IPS-20b (cell line): Measurements from ENCODE around the gene S100Z.
"Not testable (repeated sequence)": the region's sequence is repeated elsewhere in the genome, so short reads cannot be mapped to it uniquely, and the experiment has no call there.

ENCODE experiments used
- H3K27ac ChIP-seq: one replicate; pipeline ENCODE4 v1.5.1; 2013; ENCODE audit warnings: low read length
- H3K27me3 ChIP-seq: 2 replicates; pipeline ENCODE4 v1.6.1; 2013; ENCODE audit warnings: mild to moderate bottlenecking, low read length, inconsistent platforms; ENCODE audit not compliant: insufficient read depth
- H3K36me3 ChIP-seq: 2 replicates; pipeline ENCODE4 v1.6.1; 2013; ENCODE audit warnings: low read depth, mild to moderate bottlenecking, inconsistent platforms, low read length, moderate library complexity; ENCODE audit not compliant: insufficient read depth
- H3K4me1 ChIP-seq: 2 replicates; pipeline ENCODE4 v1.6.1; 2013; ENCODE audit warnings: mild to moderate bottlenecking, control low read depth, inconsistent platforms, low read length, moderate library complexity; ENCODE audit not compliant: insufficient read depth
- H3K4me3 ChIP-seq: 2 replicates; pipeline ENCODE4 v1.5.1; 2013; ENCODE audit warnings: mild to moderate bottlenecking, low read length, inconsistent platforms
- H3K9ac ChIP-seq: 2 replicates; pipeline ENCODE4 v1.6.1; 2013; ENCODE audit warnings: low read depth, mild to moderate bottlenecking, inconsistent platforms, low read length, moderate library complexity
- H3K9me3 ChIP-seq: 2 replicates; pipeline ENCODE4 v1.6.1; 2013; ENCODE audit warnings: mild to moderate bottlenecking, low read depth, low read length, inconsistent platforms; ENCODE audit not compliant: insufficient read depth

S100Z gene

GRCh38 chr5:76855961-76856360, 6.1 kb downstream of the S100Z start:
- Histone ChIP-seq H3K4me1 (peaks cover 2% of the 10 kb centered on the region; the same call in 1 of the 2 replicates), H3K4me3 (no peak overlapping the region), H3K27ac (no peak overlapping the region), H3K36me3 (no peaks in the 10 kb centered on the region), H3K9ac (no peak overlapping the region), H3K27me3 (no peaks in the 10 kb centered on the region), H3K9me3 (peaks cover 9% of the 10 kb centered on the region)

DNA sequence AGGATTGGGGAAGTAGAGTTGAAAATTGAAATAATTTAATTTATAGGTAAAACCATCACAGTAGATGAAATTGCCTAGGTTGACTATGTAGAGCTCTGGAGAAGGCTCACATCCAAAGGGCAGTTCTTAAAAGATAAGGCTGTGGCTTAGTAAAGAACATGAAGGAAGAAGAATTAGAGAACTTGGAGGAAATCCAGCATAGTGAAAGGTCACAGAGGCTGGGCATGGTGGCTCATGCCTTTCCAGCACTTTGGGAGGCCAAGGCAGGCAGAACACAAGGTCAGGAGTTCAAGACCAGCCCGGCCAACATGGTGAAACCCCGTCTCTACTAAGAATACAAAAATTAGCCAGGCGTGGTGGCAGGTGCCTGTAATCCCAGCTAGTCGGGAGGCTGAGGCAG, 7.0 kb downstream of the S100Z start:
- not testable (repeated sequence) for H3K9ac ChIP-seq, H3K27me3 ChIP-seq, H3K9me3 ChIP-seq, H3K4me1 ChIP-seq, H3K4me3 ChIP-seq, H3K36me3 ChIP-seq, H3K27ac ChIP-seq

DNA sequence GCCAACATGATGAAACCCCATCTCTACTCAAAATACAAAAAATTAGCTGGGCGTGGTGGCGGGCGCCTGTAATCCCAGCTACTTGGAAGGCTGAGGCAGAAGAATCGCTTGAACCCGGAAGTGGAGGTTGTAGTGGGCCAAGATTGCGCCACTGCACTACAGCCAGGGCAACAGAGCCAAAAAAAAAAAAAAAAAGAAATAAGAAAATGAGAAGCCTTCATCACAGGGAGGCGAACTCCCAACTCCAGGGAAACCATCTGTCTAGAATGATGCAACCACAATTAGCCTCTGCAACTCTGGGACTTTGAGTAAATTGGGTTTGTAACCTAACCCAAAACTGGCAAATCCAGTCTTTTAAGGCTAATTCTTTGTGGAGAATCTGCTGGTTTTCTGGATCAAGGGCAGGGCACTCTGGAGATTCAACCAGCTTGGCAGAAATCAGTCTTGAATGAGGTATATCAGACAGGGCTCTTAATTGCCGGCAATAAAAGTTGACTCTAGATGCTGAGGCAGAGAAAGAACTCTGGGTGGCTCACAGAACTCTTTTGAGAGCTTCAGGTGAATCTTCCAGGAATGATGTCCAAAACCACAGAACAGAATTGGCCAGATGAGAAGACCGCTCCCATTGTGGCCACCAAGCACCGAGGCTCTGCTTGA, 9.9 kb downstream of the S100Z start:
- H3K9me3 ChIP-seq: peaks cover 6% of the 10 kb centered on the region
- no peaks in the 10 kb centered on the region for H3K36me3 ChIP-seq
- no peaks in the 10 kb centered on the region for H3K27me3 ChIP-seq
- H3K4me1 ChIP-seq: peaks cover 3% of the 10 kb centered on the region; the same call in 1 of the 2 replicates
- H3K4me3 ChIP-seq: no peak overlapping the region
- H3K9ac ChIP-seq: no peak overlapping the region
- no peak overlapping the region for H3K27ac ChIP-seq

DNA sequence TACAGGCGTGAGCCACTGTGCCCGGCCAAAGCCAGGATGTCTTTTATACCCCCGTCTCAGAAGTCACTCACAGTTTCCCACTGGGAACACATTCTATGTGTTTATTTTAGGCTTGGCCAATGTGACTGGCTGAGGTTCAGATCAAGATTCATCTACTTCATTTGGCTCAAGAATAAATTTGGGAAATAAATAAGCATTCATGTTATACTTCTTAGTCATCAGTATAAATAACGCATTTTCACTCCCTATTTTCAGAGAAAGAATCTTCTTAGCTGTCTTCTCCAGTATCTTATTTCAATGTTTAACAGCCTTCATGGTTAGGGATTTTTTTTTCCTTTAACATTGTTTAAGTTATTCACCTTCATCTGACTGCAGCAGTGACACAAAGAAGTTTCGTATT, 11.8 kb downstream of the S100Z start:
- Histone ChIP-seq H3K27ac (no peak overlapping the region), H3K27me3 (no peaks in the 10 kb centered on the region), H3K4me1 (peaks cover 3% of the 10 kb centered on the region; the same call in 1 of the 2 replicates), H3K36me3 (no peaks in the 10 kb centered on the region), H3K9me3 (no peaks in the 10 kb centered on the region), H3K9ac (no peak overlapping the region), H3K4me3 (no peak overlapping the region)

- Histone ChIP-seq H3K4me3 (no peak overlapping the region), H3K27ac (no peak overlapping the region), H3K4me1 (peaks cover 3% of the 10 kb centered on the region; the same call in 1 of the 2 replicates), H3K9me3 (no peaks in the 10 kb centered on the region), H3K36me3 (no peaks in the 10 kb centered on the region), H3K9ac (no peak overlapping the region), H3K27me3 (no peaks in the 10 kb centered on the region)
These were observed 13.2 kb downstream of the S100Z start for GRCh38 chr5:76863001-76863400.

GRCh38 chr5:76866503-76866902, 16.7 kb downstream of the S100Z start:
- Histone ChIP-seq H3K27ac (no peak overlapping the region), H3K4me1 (peaks cover 9% of the 10 kb centered on the region), H3K4me3 (no peak overlapping the region), H3K27me3 (no peaks in the 10 kb centered on the region), H3K9me3 (no peaks in the 10 kb centered on the region), H3K36me3 (no peaks in the 10 kb centered on the region), H3K9ac (no peak overlapping the region)

DNA sequence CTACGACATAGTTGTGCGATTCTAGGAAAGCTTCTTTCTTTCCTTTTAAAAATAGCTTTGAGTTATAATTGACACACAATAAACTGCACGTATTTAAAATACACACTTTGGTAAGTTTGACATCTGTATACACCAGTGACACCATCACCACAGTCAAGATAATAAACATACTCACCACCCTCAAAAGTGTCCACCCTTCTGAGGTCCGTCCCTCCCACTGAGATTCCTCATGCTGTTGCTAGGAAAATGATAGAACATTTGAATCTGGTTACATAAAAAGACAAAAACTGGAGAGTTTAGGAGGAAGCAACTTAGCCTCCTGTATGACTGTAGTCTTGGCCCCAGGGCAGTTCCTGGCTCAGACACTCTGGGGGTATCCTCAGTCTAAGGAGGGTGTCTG, 17.2 kb downstream of the S100Z start:
- Histone ChIP-seq H3K4me1 (peaks cover 9% of the 10 kb centered on the region), H3K27me3 (no peaks in the 10 kb centered on the region), H3K27ac (no peak overlapping the region), H3K9ac (no peak overlapping the region), H3K4me3 (no peak overlapping the region), H3K36me3 (no peaks in the 10 kb centered on the region), H3K9me3 (no peaks in the 10 kb centered on the region)

DNA sequence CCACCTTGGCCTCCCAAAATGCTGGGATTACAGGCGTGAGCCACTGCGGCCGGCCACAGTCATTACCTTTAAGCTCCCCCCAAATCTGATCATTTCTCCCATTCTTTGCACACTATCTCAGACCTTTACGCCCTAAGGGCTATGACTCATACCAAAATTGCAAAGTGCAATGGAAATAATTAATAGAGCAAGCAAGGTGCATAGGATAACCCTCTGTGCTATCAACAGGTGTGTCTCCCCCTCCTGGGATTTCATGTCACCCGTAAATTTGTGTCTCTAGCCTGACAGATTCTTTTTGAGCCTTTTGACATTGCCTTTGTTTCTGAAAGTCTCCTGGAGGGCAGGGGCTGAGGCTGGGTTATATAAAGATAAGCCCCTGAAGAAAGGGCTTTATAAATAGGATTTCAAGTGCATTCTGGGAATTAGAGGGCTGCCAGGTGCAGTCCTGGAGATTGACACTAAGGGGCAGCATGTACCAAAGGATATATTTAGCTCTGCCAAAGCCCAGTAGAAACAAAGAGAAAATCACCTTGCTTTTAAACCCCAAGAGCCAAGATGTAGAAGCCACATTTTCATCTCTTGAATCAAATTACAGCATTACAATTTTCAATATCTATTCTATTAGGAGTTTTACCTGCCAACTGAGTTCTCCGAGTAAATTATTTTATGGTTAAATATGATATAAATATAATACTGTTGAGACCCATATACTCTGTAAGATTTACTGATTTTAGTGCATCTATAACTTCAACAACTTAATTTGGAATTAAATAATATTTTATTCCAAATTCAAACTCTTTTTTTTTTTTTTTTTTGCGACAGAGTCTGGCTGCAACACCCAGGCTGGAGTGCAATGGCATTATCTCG, 18.2 kb downstream of the S100Z start:
- Histone ChIP-seq H3K4me3 (no peak overlapping the region), H3K9ac (no peak overlapping the region), H3K27me3 (no peaks in the 10 kb centered on the region), H3K36me3 (no peaks in the 10 kb centered on the region), H3K27ac (no peak overlapping the region), H3K9me3 (no peaks in the 10 kb centered on the region), H3K4me1 (peaks cover 9% of the 10 kb centered on the region)

GRCh38 chr5:76870046-76870445, 20.2 kb downstream of the S100Z start:
- Histone ChIP-seq H3K9ac (no peak overlapping the region), H3K4me3 (no peak overlapping the region), H3K4me1 (peaks cover 20% of the 10 kb centered on the region), H3K27ac (no peak overlapping the region), H3K36me3 (no peaks in the 10 kb centered on the region), H3K27me3 (no peaks in the 10 kb centered on the region), H3K9me3 (no peaks in the 10 kb centered on the region)

- Histone ChIP-seq H3K9me3 (no peaks in the 10 kb centered on the region), H3K4me3 (no peak overlapping the region), H3K4me1 (peaks cover 32% of the 10 kb centered on the region), H3K36me3 (no peaks in the 10 kb centered on the region), H3K9ac (no peak overlapping the region), H3K27ac (no peak overlapping the region), H3K27me3 (no peaks in the 10 kb centered on the region)
These were observed 24.3 kb downstream of the S100Z start for GRCh38 chr5:76874088-76874581.

DNA sequence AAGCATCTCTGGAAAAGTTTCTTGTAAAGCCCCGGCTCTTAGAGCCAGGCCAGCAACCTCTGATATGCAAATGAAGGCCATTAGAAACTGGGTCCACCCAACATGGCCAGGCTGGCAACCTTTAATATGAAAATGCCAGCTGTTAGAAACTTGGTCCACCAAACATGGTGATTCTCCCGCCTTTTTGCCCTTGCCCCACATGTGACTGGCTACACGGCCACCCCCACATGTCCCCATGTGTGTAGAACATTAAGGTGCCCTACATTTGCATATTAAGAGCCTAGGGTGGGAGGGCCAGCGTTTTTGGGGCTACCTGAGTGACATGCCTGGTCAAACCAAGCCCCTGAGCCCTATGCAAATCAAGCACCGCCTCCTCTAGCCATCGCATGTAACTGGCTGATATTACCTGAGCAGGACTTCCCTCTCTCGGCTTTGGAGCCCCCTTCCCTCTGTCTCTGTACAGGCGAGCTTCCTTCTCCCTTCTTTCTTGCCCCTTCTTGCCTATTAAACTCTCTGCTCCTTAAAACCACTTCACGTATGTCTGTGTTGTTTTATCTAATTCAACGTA, 39.0 kb downstream of the S100Z start:
- Histone ChIP-seq H3K4me1 (no peaks in the 10 kb centered on the region), H3K4me3 (no peak overlapping the region), H3K9me3 (no peaks in the 10 kb centered on the region), H3K36me3 (no peaks in the 10 kb centered on the region), H3K27ac (no peak overlapping the region), H3K27me3 (no peaks in the 10 kb centered on the region), H3K9ac (no peak overlapping the region)

DNA sequence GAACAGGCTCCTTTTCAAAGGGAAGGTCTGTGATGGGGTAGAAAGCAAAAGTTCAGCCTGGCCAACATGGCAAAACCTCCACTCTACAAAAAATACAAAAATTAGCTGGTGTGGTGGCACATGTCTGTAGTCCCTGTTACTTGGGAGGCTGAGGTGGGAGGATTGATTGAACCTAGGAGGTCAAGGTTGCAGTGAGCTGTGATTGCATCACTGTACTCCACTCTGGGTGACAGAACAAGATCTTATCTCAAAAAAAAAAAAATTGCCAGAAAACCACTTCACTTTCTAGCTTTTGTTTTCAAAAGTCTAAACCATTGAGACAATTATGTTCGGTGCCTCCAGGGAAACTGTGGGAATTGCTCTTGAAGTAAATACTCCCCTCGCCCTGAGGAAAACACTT, 43.5 kb downstream of the S100Z start:
- no peak overlapping the region for H3K9ac ChIP-seq
- H3K9me3 ChIP-seq: no peaks in the 10 kb centered on the region
- no peaks in the 10 kb centered on the region for H3K27me3 ChIP-seq
- H3K4me1 ChIP-seq: no peaks in the 10 kb centered on the region
- H3K27ac ChIP-seq: no peak overlapping the region
- H3K4me3 ChIP-seq: no peak overlapping the region
- no peaks in the 10 kb centered on the region for H3K36me3 ChIP-seq
